ENCODE results near the gene ATG101.

Gene ATG101

DNA sequence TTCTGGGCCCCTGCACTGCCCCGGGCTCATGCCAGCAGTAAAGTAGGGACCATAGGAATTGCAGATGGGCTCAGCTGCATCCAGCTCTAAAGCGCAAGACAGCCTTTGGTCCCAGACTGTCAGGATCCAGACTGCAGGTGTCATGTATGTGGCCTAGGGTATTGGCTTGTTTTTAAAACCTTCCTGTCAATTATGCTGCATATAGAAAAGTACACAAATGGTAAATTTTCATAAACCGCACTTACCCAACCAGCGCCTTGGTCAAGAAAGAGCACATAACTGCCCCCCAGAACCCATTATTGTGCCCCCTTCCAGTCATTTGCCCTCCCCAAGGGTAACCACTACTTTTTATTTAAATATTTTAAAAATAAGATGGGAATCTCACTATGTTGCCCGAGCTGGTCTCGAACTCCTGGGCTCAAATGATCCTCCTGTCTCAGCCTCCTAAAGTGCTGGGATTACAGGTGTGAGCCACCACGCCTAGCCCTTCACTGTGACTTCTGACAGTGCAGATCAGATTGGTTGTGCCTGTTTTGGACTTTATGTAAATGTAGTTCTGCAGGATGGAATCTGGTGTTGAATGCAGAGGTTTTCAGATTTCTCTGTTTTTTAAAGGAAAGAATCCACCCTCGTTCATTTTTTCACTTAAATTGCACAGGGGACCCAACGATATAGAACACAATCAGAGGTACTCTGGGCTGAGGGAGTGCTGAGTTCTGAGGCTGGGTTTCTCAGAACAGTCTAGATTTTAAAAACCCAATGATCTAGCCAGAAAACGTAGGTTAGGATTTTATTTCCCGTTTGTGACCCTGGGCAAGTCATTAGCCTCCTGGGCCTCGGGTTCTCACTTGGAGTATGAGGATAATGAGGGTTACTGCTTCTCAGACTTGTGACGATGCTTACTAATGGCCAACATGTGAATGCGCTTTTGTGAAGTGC lies 11.9 kb upstream of the ATG101 start:
- no peak for DNase-seq (ENCODE audit: low spot score)

DNA sequence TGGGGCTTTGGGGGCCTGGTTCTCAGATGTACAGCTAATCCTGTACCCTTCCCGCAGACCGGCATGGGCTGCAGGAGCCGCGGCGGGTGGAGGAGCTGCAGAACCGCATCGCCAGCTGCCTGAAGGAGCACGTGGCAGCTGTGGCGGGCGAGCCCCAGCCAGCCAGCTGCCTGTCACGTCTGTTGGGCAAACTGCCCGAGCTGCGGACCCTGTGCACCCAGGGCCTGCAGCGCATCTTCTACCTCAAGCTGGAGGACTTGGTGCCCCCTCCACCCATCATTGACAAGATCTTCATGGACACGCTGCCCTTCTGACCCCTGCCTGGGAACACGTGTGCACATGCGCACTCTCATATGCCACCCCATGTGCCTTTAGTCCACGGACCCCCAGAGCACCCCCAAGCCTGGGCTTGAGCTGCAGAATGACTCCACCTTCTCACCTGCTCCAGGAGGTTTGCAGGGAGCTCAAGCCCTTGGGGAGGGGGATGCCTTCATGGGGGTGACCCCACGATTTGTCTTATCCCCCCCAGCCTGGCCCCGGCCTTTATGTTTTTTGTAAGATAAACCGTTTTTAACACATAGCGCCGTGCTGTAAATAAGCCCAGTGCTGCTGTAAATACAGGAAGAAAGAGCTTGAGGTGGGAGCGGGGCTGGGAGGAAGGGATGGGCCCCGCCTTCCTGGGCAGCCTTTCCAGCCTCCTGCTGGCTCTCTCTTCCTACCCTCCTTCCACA lies 11.0 kb upstream of the ATG101 start:
- DNase-seq (ENCODE audit: low spot score): no peak

DNA sequence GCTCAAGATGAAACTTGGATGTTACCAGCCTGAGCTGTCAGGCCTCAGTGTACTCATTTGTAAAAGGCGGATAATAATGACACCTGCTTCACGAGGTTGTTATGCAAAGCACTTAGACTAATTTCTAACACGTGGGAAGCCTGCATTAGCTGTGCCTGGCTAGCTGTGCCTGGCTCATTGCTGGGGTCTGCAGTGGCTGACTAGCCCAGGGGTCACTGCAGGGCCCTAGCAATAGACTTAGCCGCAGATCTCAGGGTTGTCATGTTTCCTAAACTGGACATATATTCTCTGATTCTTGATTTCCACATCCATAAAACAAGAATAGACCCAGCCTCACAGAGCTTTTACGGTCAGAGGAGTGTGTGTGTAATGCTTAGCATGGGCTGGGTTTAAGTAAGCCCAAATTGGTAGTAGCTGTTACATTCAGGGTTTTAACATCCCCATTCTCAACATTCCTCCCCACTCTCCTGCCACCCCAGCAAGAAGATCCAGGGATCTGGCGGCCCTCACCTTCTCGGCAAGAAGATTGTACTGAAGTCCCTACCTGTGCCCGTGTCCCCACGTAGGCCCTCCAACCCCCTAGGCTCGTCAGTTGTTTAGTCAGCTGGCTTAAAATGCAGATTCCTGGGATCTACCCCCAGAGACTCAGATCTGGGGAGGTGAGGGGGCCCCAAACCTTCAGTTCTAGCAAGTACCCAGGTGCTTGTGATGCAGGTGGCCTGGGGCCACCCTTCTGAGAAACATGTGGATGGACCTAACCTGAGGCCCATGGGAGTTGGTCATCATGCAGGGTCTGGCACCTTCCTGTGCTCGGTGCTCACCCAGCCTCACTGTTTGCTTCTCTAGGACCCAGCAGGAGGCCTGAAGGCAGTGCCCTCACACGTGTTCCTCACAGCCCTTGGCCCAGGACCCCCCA lies 9.9 kb upstream of the ATG101 start:
- no peak for DNase-seq (ENCODE audit: low spot score)

- DNase-seq (ENCODE audit: low spot score): peak; percentile 8
These were observed 9.1 kb upstream of the ATG101 start for GRCh38 chr12:52060498-52061177.

GRCh38 chr12:52061470-52062166 lies 8.2 kb upstream of the ATG101 start:
- DNase-seq (ENCODE audit: low spot score): no peak

GRCh38 chr12:52062167-52063081 lies 7.4 kb upstream of the ATG101 start:
- no peak for DNase-seq (ENCODE audit: low spot score)

DNA sequence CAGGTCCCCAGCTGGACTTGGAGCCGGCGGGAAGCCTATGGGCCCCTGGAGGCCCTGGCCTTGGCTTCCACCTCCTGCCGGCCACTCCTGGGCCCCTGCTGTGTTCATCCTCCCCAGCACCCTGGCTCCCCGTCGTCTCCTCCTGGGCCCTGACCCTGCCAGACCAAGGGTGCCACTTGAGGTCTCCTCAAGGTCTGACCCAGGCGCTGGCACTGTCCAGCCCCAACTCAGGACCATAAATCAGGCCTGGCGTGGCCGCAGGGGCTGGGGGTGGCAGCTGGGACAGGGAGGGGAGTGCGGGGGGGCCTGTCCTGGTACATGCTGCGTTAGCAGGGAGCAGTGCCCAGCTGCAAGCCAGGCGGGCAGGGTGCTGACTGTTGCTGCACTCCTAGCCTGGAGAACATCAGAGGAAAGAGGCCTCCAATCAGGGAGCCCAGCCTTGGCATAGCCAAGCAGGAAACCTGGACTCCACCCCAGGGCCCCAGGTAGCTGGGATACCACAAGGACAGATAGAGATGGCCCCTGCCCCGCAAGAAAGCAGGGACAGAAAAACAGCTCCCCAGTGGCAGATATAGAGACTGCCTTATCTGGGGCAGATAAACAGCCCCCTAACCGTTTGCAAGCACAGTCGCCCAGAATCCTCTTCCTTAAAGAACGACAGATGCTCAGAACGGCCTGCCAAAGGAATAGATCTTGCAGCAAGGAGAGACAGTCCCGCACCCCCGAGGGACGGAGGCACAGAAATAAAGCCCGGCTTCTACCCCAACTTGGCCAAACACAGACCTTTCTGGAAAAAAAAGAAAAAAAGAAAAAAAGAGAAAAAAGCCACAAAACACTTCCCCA lies 6.5 kb upstream of the ATG101 start:
- no peak for DNase-seq (ENCODE audit: low spot score)

- DNase-seq (ENCODE audit: low spot score): peak; percentile 87
These were observed 5.7 kb upstream of the ATG101 start for GRCh38 chr12:52063981-52064649.

- no peak for DNase-seq (ENCODE audit: low spot score)
These were observed 3.3 kb upstream of the ATG101 start for GRCh38 chr12:52066346-52067080.

DNA sequence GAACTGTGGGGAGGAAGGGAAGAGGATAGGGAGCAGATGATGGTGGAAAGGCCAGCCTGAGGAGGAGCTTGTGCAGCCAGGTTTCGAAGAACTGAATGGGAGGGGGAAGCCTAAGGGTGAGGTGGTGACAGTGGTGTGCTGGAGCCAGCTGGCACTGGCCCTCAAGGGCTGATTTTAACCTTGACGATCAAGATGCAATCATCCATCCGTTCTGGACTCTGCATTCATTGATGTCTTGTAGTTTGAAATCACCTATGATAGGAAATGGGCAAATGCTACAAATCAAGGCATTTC lies 2.8 kb upstream of the ATG101 start:
- DNase-seq (ENCODE audit: low spot score): no peak

GRCh38 chr12:52070185-52070925 lies 577 bp downstream of the ATG101 start:
- no peak for DNase-seq (ENCODE audit: low spot score)

DNA sequence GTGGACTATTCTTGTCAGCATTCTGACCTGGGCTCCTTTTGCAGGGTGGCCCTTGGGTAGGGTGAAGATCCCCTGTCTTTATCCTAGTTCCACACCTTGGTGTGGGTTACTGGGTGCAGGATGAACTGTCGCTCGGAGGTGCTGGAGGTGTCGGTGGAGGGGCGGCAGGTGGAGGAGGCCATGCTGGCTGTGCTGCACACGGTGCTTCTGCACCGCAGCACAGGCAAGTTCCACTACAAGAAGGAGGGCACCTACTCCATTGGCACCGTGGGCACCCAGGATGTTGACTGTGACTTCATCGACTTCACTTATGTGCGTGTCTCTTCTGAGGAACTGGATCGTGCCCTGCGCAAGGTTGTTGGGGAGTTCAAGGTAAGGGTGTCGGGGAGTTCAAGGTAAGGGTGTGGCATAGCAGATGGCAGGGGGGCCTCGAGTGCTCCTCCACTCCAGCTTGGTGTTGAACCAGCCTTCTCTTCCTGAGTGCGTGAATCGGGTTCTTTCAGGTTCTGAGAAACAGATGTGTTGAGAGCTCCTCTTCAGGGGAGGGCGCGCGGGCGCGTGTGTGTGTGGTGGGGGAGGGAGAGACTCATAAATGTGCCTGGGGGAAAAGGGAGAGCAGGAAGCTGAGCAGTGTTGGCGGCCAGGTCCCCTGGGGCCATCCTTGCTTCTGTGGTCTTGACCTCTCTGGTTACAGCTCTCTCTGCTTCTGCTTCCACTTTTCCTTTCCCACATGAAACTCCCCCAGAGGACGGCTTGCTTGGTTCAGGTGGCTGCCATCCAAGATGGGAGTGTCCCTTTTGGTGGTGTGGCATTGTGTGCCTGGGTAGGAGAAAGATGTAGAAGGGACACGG lies 4.0 kb downstream of the ATG101 start:
- DNase-seq (ENCODE audit: low spot score): peak; percentile 44

DNA sequence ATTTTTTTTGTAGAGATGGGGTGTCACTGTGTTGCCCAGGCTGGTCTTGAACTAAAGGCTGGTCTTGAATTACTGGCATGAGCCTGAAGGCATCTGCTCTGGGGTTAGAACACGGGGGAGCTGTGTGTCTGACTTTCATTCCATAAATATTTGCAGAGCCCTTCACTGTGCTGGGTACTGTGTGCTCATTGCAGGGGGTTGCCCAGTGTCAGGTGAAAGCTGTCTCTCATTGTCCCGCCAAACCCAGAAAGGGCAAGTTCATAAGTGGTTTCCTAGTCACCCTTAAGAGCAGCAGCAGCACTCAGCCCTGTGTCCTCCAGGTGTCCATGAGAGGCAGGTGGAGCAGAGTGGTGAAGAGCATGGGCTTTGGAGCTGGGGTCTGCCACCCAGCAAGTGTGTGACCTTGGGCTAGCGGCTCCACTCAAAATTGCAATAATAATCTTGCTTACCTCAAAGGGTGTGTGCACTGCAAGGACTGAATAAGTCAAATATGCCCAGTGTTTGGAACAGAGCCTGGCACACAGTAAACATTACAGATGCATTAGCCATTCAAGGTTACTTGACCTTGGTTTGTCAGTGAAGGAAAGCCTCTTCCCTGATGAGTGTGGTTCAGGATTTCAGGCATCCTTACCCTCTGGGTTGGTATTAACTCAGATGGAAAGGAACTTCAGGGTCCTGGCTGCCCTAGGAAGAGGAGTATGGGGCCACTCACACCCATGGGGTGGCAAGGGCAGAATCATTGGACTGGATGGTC lies 5.4 kb downstream of the ATG101 start:
- no peak for DNase-seq (ENCODE audit: low spot score)

- DNase-seq (ENCODE audit: low spot score): no peak
These were observed 7.0 kb downstream of the ATG101 start for GRCh38 chr12:52076811-52077210.

- no peak for DNase-seq (ENCODE audit: low spot score)
These were observed 8.5 kb downstream of the ATG101 start for GRCh38 chr12:52078276-52078675.

Measured in AG20443 (cell line).